Mesothelial cell of epicardium (in vitro differentiated cells): ENCODE results near the gene FASTKD2. TPM values are rescaled to one million over a fixed set of nuclear protein-coding genes. Genes with fewer than 3 reads are reported as not detected.

Source experiments
- DNase-seq, 2 experiments: peaks; one replicate each; pipeline ENCODE4 v3.0.0; 2021; ENCODE audit warnings: low spot score in 2 of 2; ENCODE audit not compliant: unreplicated experiment in 2 of 2
- H3K27ac Mint-ChIP-seq: 2 replicates; pipeline ENCODE4 v1.8.0; 2021; ENCODE audit warnings: mixed read lengths
- H3K27me3 Mint-ChIP-seq: 2 replicates; pipeline ENCODE4 v1.8.0; 2021; ENCODE audit warnings: low read depth, mixed read lengths
- H3K36me3 Mint-ChIP-seq: 2 replicates; pipeline ENCODE4 v1.8.0; 2021; ENCODE audit warnings: mixed read lengths
- H3K4me1 Mint-ChIP-seq: 2 replicates; pipeline ENCODE4 v1.8.0; 2021; ENCODE audit warnings: mixed read lengths
- H3K4me3 Mint-ChIP-seq: 2 replicates; pipeline ENCODE4 v1.8.0; 2021; ENCODE audit warnings: mild to moderate bottlenecking, moderate library complexity, mixed read lengths
- H3K9me3 Mint-ChIP-seq: 2 replicates; pipeline ENCODE4 v1.8.0; 2021; ENCODE audit warnings: mixed read lengths
- CTCF ChIP-seq: fragments of 200-600 bp; sonication (generic); IDR thresholded peaks from one replicate; pipeline ENCODE4 v1.5.0; 2021; ENCODE audit warnings: antibody characterized with exemption; ENCODE audit not compliant: unreplicated experiment
- total RNA-seq: library from RNA; stranded (reverse); gene quantifications from 3 replicates; pipeline ENCODE4 v1.2.1, GENCODE V29; 2021

FASTKD2 gene
- total RNA-seq, 1 donor from 2014 or later = 29.5 TPM

GRCh38 chr2:206814498-206814897, 49.1 kb downstream of the FASTKD2 start:
- H3K27me3 Mint-ChIP-seq = peaks cover 54% of the 10 kb centered on the region
- H3K4me3 Mint-ChIP-seq = no peak overlapping the region
- H3K9me3 Mint-ChIP-seq = peaks cover 10% of the 10 kb centered on the region
- no peak for TF ChIP-seq CTCF
- no peak overlapping the region for H3K27ac Mint-ChIP-seq
- H3K4me1 Mint-ChIP-seq = no peaks in the 10 kb centered on the region
- peaks cover 5% of the 10 kb centered on the region for H3K36me3 Mint-ChIP-seq
- DNase-seq = no peak

- H3K4me1 Mint-ChIP-seq = no peaks in the 10 kb centered on the region
- no peak overlapping the region for H3K27ac Mint-ChIP-seq
- no peaks in the 10 kb centered on the region for H3K27me3 Mint-ChIP-seq
- no peaks in the 10 kb centered on the region for H3K36me3 Mint-ChIP-seq
- no peak for TF ChIP-seq CTCF
- no peak overlapping the region for H3K4me3 Mint-ChIP-seq
- peaks cover 2% of the 10 kb centered on the region for H3K9me3 Mint-ChIP-seq
- no peak for DNase-seq
Observed at GRCh38 chr2:206820807-206821206, 55.4 kb downstream of the FASTKD2 start.

- Mint-ChIP-seq H3K27ac (no peak overlapping the region), H3K27me3 (peaks cover 2% of the 10 kb centered on the region), H3K4me1 (no peaks in the 10 kb centered on the region), H3K4me3 (no peak overlapping the region), H3K9me3 (no peaks in the 10 kb centered on the region), H3K36me3 (no peaks in the 10 kb centered on the region)
- no peak for TF ChIP-seq CTCF
- no peak for DNase-seq
Observed at GRCh38 chr2:206823178-206823577, 57.8 kb downstream of the FASTKD2 start.

GRCh38 chr2:206824087-206824618, 58.7 kb downstream of the FASTKD2 start:
- no peaks in the 10 kb centered on the region for H3K9me3 Mint-ChIP-seq
- no peaks in the 10 kb centered on the region for H3K4me1 Mint-ChIP-seq
- no peak overlapping the region for H3K4me3 Mint-ChIP-seq
- no peaks in the 10 kb centered on the region for H3K36me3 Mint-ChIP-seq
- peaks cover 2% of the 10 kb centered on the region for H3K27me3 Mint-ChIP-seq
- no peak for DNase-seq
- H3K27ac Mint-ChIP-seq = no peak overlapping the region
- no peak for TF ChIP-seq CTCF

- no peaks in the 10 kb centered on the region for H3K36me3 Mint-ChIP-seq
- H3K9me3 Mint-ChIP-seq = no peaks in the 10 kb centered on the region
- peaks cover 4% of the 10 kb centered on the region for H3K27me3 Mint-ChIP-seq
- H3K27ac Mint-ChIP-seq = no peak overlapping the region
- no peaks in the 10 kb centered on the region for H3K4me1 Mint-ChIP-seq
- TF ChIP-seq CTCF = no peak
- H3K4me3 Mint-ChIP-seq = no peak overlapping the region
- DNase-seq = no peak
Observed at GRCh38 chr2:206824993-206825392, 59.6 kb downstream of the FASTKD2 start.

- TF ChIP-seq CTCF = no peak
- Mint-ChIP-seq H3K27me3 (peaks cover 4% of the 10 kb centered on the region), H3K27ac (no peak overlapping the region), H3K36me3 (no peaks in the 10 kb centered on the region), H3K4me1 (no peaks in the 10 kb centered on the region), H3K4me3 (no peak overlapping the region), H3K9me3 (peaks cover 16% of the 10 kb centered on the region)
- DNase-seq = no peak
Observed at GRCh38 chr2:206831442-206831995, 66.1 kb downstream of the FASTKD2 start.
